Breast epithelium (tissue), 4 donors: ENCODE measurements around the gene CD99L2. TPM values are rescaled to one million over a fixed set of nuclear protein-coding genes. Genes with fewer than 3 reads are reported as not detected.
"Not testable (repeated sequence)": the region's sequence is repeated elsewhere in the genome, so short reads cannot be mapped to it uniquely, and the experiment has no call there.

Experiments used
- DNase-seq, 2 donors: peaks; one replicate each; pipeline ENCODE4 v3.0.0-alpha.2; 2019; ENCODE audit warnings: low spot score in 2 of 2
- H3K27ac ChIP-seq, 2 donors: fragments of 200-600 bp; sonication (generic) in 1 of 2; one replicate each; pipeline ENCODE4 v1.5.1; 2016 to 2019; ENCODE audit warnings: mild to moderate bottlenecking in 1 of 2
- H3K27me3 ChIP-seq, 2 donors: fragments of 200-600 bp; sonication (generic) in 1 of 2; one replicate each; pipeline versions ENCODE4 v1.5.1 to v1.6.0; 2017 to 2019; ENCODE audit warnings: control low read depth in 1 of 2, mild to moderate bottlenecking in 1 of 2
- H3K36me3 ChIP-seq: fragments of 200-600 bp; one replicate; pipeline ENCODE4 v1.5.1; 2019
- H3K4me1 ChIP-seq, 2 donors: fragments of 200-600 bp; sonication (generic); one replicate each; pipeline ENCODE4 v1.5.1; 2016 to 2019; ENCODE audit warnings: control low read depth in 1 of 2
- H3K4me3 ChIP-seq, 3 donors: fragments of 200-600 bp; sonication (generic); 1 replicate in 2 of 3; 2 replicates in 1 of 3; pipeline ENCODE4 v1.5.1; 2016 to 2019; ENCODE audit warnings: mild to moderate bottlenecking in 3 of 3, moderate library complexity in 2 of 3
- H3K9me3 ChIP-seq, 2 donors: fragments of 200-600 bp; sonication (generic) in 1 of 2; one replicate each; pipeline ENCODE4 v1.5.1; 2016 to 2019; ENCODE audit warnings: control low read depth in 1 of 2
- POLR2A ChIP-seq: fragments of 450-650 bp; IDR thresholded peaks from one replicate; pipeline ENCODE4 v1.6.1; 2016; ENCODE audit warnings: antibody characterized with exemption, mild to moderate bottlenecking, moderate library complexity
- POLR2AphosphoS5 ChIP-seq, 3 donors: sonication (generic); formaldehyde crosslinking; IDR thresholded peaks; one replicate each; pipeline ENCODE4 v1.6.1; 2017; ENCODE audit warnings: antibody characterized with exemption in 3 of 3
- intact Hi-C: fragments of 100-400 bp; cut with DNase I; formaldehyde crosslinking; loops from one replicate; pipeline ENCODE4 v1.15.1; 2023; ENCODE audit warnings: low total_unique reads
- total RNA-seq, 3 donors: library from RNA; depleted of rRNA; stranded (reverse); fragments of >200 nt; gene quantifications; one replicate each; pipeline ENCODE4 v1.1.0, GENCODE V29; 2016
- TF ChIP-seq, protein P1 (sequence below), 3 donors: fragments of 450-650 bp; IDR thresholded peaks; one replicate each; pipeline ENCODE4 v1.5.1; 2016 to 2017; ENCODE audit warnings: antibody characterized with exemption in 3 of 3, mild to moderate bottlenecking in 3 of 3, moderate library complexity in 3 of 3

Gene CD99L2
- total RNA-seq, 3 donors from 2014 or later = 28.1 to 81.4 (median 32.1) TPM

DNA sequence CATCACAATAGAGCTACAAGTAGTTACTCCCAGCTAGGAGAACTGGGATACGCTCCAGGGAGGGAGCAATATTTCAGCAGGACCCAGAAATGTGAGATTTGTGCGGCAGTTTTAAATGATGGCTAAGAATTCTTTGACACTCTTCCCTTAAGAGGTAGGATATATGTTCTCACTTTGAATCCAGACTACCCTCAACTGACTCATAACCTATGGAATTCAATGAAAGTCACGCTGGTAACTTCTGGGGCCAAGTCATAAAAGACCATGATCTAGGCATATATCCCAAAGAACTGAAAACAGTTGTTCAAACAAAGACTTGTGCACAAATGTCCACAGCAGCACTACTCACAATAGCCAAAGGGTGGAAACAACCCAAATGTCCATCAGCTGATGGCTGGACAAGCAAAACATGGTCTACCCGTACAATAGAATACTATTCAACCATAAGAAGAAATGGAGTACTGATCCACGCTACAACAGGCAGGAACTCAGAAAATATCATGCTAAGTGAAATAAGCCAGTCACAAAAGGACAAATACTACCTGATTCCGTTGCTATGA, 10.5 kb downstream of the CD99L2 start:
- DNase-seq = no peak
- Histone ChIP-seq H3K27me3 (no peaks in the 10 kb centered on the region), H3K4me1 (no peaks in the 10 kb centered on the region)

GRCh38 chrX:150887268-150887667, 11.2 kb downstream of the CD99L2 start:
- H3K36me3 ChIP-seq, H3K27me3 ChIP-seq, H3K4me3 ChIP-seq, intact Hi-C loops, DNase-seq, H3K9me3 ChIP-seq, H3K4me1 ChIP-seq, H3K27ac ChIP-seq: not testable (repeated sequence)

More for the DNA sequence above, 10.5 kb downstream of the CD99L2 start:
- H3K4me3 ChIP-seq = no peak overlapping the region
- TF ChIP-seq POLR2A (no peak), POLR2AphosphoS5 (IDR thresholded peaks at IDR 0.05) (no peak)
- TF ChIP-seq, protein P1, sequence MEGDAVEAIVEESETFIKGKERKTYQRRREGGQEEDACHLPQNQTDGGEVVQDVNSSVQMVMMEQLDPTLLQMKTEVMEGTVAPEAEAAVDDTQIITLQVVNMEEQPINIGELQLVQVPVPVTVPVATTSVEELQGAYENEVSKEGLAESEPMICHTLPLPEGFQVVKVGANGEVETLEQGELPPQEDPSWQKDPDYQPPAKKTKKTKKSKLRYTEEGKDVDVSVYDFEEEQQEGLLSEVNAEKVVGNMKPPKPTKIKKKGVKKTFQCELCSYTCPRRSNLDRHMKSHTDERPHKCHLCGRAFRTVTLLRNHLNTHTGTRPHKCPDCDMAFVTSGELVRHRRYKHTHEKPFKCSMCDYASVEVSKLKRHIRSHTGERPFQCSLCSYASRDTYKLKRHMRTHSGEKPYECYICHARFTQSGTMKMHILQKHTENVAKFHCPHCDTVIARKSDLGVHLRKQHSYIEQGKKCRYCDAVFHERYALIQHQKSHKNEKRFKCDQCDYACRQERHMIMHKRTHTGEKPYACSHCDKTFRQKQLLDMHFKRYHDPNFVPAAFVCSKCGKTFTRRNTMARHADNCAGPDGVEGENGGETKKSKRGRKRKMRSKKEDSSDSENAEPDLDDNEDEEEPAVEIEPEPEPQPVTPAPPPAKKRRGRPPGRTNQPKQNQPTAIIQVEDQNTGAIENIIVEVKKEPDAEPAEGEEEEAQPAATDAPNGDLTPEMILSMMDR (IDR thresholded peaks at IDR 0.05) = no peak
- no peaks in the 10 kb centered on the region for H3K9me3 ChIP-seq
- intact Hi-C loops = no loop called here
- H3K36me3 ChIP-seq = no peaks in the 10 kb centered on the region
- no peak overlapping the region for H3K27ac ChIP-seq

GRCh38 chrX:150886381-150886780, 12.1 kb downstream of the CD99L2 start:
- H3K27me3 ChIP-seq = no peaks in the 10 kb centered on the region
- no peaks in the 10 kb centered on the region for H3K9me3 ChIP-seq
- no peak for DNase-seq
- H3K4me1 ChIP-seq = no peaks in the 10 kb centered on the region
- intact Hi-C loops = no loop called here
- no peak overlapping the region for H3K4me3 ChIP-seq
- no peak overlapping the region for H3K27ac ChIP-seq
- no peaks in the 10 kb centered on the region for H3K36me3 ChIP-seq
- TF ChIP-seq, protein P1 (IDR thresholded peaks at IDR 0.05) = no peak
- TF ChIP-seq POLR2A (no peak), POLR2AphosphoS5 (IDR thresholded peaks at IDR 0.05) (no peak)

- Histone ChIP-seq H3K9me3 (no peaks in the 10 kb centered on the region), H3K4me1 (no peaks in the 10 kb centered on the region), H3K4me3 (no peak overlapping the region), H3K27ac (no peak overlapping the region), H3K36me3 (no peaks in the 10 kb centered on the region), H3K27me3 (no peaks in the 10 kb centered on the region)
- intact Hi-C loops = no loop called here
- TF ChIP-seq POLR2A = no peak
- TF ChIP-seq, protein P1 (IDR thresholded peaks at IDR 0.05) = no peak
- TF ChIP-seq POLR2AphosphoS5 (IDR thresholded peaks at IDR 0.05) = no peak
- DNase-seq = no peak
Measured at GRCh38 chrX:150880808-150881165, 17.7 kb downstream of the CD99L2 start.

DNA sequence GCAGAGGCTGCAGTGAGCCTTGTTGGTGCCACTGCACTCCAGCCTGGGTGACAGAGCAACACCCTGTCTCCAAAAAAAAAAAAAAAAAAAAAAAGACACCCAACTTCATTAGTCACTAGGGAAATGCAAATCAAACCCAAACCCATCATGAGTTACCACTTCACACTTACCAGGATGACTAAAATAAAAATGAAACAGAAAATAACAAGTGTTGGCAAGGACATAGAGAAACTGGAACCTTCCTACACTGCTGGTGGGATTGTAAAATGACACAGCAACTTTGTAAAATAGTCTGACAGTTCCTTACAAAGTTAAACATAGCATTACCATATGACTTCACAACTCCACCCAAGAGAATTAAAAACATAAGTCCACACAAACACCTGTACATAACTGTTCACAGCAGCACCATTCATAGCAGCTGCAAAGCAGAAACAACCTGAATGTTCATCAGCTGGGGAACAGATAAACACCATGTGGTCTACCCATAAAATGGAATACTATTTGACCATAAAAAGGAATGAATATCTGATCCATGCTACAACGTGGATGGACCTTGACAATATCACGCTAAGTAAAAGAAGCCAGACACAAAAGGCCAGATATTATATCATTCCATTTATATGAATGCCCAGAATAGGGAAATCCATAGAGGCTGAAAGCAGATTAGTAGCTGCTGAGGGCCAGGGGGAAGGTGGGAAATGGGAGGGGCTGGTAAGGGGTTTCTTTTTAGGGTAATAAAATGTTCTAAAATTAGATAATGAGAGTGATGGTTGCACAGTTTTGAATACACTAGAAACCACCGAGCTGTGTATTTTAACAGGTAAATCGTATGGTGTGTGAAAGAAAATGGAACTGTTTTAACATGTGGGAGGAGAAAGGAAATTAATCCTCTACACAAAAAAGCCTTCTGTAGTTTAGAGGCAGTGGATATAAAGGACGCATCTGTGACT, 18.3 kb downstream of the CD99L2 start:
- H3K27me3 ChIP-seq = no peaks in the 10 kb centered on the region
- H3K9me3 ChIP-seq = no peaks in the 10 kb centered on the region
- no peaks in the 10 kb centered on the region for H3K4me1 ChIP-seq
- no peak overlapping the region for H3K27ac ChIP-seq
- no peak overlapping the region for H3K4me3 ChIP-seq
- intact Hi-C loops = no loop called here
- TF ChIP-seq, protein P1 (IDR thresholded peaks at IDR 0.05) = no peak
- TF ChIP-seq POLR2A (no peak), POLR2AphosphoS5 (IDR thresholded peaks at IDR 0.05) (no peak)
- no peaks in the 10 kb centered on the region for H3K36me3 ChIP-seq
- DNase-seq = no peak

DNA sequence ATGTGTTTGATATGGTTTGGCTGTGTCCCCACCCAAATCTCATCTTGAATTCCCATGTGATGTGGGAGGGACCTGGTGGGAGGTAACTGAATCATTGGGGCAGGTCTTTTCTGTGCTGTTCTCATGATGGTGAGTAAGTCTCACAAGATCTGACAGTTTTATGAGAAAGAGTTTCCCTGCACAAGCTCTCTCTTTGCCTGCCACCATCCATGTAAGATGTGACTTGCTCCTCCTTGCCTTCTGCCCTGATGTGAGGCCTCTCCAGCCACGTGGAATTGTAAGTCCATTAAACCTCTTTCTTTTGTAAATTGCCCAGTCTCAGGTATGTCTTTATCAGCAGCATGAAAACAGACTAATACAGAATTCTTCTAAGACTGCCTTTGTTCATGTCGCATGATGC, 22.8 kb downstream of the CD99L2 start:
- H3K27ac ChIP-seq, H3K9me3 ChIP-seq, H3K27me3 ChIP-seq, H3K36me3 ChIP-seq, intact Hi-C loops, H3K4me3 ChIP-seq, H3K4me1 ChIP-seq, DNase-seq: not testable (repeated sequence)
